GM19455 (cell line): ENCODE measurements around the gene PCDHGB4.
"Not testable (repeated sequence)": the region's sequence is repeated elsewhere in the genome, so short reads cannot be mapped to it uniquely, and the experiment has no call there.

ENCODE experiments used
- ATAC-seq: cut with Tn5 transposase; IDR thresholded peaks from one replicate; pipeline ENCODE4 v1.9.1; 2021; ENCODE audit not compliant: unreplicated experiment

Gene PCDHGB4

DNA sequence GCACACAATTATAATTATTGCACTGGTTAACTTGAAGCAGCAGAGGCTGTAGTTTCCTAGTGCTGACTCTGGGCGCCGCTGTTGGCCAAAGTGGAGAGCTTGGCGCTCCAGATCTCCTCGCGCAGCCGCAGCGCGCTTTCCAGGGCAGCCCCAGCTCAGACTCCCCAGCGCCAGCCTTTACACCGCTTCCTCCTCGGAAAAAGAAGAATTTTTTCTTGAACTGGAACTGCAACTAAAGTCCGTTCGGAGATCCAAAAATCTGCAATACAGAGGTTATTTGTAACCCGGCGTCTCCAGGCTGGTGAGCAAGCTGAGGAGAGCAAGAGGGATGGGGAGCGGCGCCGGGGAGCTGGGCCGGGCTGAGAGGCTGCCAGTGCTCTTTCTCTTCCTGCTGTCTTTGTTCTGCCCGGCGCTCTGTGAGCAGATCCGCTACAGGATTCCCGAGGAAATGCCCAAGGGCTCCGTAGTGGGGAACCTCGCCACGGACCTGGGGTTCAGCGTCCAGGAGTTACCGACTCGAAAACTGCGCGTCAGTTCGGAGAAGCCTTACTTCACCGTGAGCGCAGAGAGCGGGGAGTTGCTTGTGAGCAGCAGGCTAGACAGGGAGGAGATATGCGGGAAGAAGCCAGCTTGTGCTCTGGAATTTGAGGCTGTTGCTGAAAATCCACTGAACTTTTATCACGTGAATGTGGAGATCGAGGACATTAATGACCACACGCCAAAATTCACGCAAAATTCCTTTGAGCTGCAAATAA lies at the start of gene PCDHGB4:
TSS of gene PCDHGB4 (plus strand) at position 142 of the 755 bp plus-strand sequence. CDS start at position 329, 187 bp downstream.
- ATAC-seq: not testable (repeated sequence)

DNA sequence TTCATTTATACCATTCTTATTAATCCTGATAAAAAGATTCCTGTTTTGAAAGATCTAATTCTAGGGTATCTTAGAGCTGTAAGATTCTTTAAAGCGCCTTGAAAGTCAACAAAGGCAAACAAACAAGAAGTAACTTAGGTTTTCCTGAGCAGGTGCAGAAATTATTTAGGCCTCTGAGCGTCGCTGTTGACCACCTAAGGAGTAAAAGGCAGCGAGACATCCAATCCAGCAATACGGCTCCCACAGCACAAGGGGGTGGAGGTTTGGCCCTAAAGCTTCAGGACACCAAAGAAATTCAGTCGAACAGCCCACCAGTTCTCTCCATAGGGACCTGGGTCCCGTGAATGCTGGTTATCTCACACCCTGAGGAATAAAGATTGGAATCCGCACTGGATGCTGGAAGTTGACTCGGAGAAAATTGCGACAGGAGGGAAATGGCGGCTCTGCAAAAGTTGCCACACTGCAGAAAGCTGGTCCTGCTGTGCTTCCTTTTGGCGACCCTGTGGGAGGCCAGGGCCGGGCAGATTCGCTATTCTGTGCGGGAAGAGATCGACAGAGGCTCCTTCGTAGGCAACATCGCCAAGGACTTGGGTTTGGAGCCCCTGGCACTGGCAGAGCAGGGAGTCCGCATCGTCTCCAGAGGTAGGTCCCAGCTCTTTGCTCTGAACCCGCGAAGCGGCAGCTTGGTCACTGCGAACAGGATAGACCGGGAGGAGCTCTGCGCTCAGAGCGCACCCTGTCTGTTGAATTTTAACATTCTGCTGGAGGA lies 48.8 kb upstream of the PCDHGB4 start, which contains the start of gene PCDHGA2:
TSS of gene PCDHGA2 (plus strand) at position 223 of the 769 bp plus-strand sequence.
- no peak for ATAC-seq

DNA sequence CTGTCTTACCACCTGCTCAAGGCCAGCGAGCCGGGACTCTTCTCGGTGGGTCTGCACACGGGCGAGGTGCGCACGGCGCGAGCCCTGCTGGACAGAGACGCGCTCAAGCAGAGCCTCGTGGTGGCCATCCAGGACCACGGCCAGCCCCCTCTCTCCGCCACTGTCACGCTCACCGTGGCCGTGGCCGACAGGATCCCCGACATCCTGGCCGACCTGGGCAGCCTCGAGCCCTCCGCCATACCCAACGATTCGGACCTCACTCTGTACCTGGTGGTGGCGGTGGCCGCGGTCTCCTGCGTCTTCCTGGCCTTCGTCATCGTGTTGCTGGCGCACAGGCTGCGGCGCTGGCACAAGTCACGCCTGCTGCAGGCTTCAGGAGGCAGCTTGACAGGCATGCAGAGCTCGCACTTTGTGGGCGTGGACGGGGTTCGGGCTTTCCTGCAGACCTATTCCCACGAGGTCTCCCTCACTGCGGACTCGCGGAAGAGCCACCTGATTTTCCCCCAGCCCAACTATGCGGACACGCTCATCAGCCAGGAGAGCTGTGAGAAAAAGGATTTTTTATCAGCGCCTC lies 46.6 kb upstream of the PCDHGB4 start:
- not testable (repeated sequence) for ATAC-seq

DNA sequence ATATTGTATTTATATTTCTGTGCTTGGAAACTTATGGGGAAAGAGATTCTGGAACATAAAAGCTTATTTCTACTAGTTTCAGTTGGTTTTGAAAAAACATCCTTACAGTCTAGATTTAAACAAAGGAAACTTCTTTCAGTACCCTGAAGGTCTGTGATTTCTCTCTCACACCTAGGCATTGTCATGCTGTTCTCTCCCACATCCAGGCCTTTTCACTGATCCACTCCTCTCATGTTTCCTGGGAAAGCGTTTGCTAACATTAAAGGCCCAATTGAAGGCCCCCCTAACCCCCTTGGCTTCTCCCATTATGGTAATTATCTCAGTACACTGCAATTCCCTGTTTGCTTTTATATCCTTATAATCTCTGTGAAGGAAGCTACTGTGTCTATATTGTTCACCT lies 44.7 kb upstream of the PCDHGB4 start:
- no peak for ATAC-seq

DNA sequence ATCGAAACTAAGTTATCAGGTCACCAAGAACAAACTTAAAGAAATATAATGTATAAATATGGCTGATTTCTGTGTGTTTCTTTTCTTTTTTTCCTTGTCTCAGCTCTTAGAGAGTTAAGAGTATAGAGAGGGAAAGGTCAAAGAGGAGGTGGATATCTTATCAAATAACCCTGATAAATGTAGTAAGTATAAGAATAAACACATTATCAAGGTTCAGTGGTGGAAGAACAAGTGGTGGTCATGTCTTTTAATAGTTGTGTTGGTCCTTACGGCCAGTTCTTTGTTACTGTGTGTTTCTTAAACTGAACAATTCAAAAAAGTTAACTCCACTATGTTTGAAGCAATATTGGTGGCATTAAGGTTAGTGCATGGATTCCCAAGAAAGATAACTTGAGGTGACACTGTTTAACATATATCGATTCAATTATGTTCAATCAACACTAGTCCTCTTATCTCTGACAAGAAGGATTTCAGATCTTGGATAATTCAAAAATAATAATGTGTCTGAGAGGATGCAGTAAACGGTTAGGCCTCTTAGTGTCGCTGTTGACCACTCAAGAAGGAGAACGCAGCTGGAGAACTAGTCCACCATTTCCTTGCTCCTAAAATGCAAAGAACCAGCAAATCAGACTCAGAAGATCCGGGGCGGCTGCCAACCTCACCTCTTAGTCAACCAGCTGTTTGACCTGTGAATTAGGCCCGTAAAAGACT lies 44.1 kb upstream of the PCDHGB4 start, which contains the start of gene PCDHGA3:
TSS of gene PCDHGA3 (plus strand) at position 588 of the 711 bp plus-strand sequence. CDS start 205 bp downstream, outside the sequence.
- ATAC-seq: no peak

DNA sequence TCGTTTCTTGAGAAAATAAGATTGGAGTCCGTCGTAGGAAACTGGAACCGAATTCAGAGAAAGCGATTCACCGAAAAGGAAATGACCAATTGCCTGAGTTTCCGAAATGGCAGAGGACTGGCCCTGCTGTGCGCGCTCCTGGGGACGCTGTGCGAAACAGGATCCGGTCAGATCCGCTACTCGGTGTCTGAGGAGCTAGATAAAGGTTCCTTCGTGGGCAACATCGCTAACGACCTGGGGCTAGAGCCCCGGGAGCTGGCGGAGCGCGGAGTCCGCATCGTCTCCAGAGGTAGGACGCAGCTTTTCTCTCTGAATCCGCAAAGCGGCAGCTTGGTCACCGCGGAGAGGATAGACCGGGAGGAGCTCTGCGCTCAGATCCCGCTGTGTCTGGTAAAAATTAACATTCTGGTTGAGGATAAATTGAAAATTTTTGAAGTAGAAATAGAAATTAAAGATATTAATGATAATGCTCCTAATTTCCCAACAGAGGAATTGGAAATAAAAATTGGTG lies 43.5 kb upstream of the PCDHGB4 start:
- no peak for ATAC-seq

DNA sequence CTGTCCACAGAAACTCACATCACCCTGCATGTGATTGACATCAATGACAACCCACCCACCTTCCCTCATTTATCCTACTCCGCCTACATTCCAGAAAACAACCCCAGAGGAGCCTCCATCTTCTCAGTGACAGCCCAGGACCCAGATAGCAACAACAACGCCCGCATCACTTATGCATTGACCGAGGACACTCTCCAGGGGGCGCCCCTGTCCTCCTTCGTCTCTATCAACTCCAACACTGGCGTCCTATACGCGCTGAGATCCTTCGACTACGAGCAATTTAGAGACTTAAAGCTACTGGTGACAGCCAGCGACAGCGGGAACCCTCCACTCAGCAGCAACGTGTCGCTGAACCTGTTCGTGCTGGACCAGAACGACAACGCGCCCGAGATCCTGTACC lies 42.2 kb upstream of the PCDHGB4 start:
- no peak for ATAC-seq

DNA sequence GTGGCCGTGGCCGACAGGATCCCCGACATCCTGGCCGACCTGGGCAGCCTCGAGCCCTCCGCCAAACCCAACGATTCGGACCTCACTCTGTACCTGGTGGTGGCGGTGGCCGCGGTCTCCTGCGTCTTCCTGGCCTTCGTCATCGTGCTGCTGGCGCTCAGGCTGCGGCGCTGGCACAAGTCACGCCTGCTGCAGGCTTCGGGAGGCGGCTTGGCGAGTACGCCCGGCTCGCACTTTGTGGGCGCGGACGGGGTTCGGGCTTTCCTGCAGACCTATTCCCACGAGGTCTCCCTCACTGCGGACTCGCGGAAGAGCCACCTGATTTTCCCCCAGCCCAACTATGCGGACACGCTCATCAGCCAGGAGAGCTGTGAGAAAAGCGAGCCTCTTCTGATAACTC lies 41.5 kb upstream of the PCDHGB4 start:
- not testable (repeated sequence) for ATAC-seq

DNA sequence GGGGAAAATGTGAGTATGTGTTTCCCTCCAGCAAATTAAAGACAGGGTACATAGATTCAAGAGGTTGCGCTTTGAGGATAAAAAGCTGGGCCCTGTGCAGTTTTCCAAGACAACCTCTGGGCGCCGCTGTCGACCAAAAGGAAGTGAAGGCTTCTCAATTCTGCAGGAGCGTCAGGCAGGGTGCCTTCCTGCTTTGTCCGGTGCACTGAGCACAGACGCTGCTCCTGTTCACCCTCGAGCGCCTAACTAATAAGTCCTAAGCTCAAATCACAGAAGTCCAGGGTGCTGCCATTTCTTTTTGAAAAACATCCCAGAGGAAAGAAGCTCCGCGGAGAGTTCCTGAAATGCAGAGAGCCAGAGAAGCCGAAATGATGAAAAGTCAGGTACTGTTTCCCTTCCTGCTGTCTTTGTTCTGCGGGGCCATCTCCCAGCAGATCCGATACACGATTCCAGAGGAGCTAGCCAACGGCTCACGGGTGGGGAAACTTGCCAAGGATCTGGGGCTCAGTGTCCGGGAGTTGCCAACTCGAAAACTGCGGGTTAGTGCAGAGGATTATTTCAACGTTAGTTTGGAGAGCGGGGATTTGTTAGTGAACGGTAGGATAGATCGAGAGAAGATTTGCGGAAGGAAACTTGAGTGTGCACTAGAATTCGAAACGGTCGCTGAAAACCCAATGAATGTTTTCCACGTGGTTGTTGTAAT lies 37.4 kb upstream of the PCDHGB4 start, which contains the start of gene PCDHGB1:
TSS of gene PCDHGB1 (plus strand) at position 183 of the 703 bp plus-strand sequence. CDS start at position 345, 162 bp downstream.
- ATAC-seq: no peak

DNA sequence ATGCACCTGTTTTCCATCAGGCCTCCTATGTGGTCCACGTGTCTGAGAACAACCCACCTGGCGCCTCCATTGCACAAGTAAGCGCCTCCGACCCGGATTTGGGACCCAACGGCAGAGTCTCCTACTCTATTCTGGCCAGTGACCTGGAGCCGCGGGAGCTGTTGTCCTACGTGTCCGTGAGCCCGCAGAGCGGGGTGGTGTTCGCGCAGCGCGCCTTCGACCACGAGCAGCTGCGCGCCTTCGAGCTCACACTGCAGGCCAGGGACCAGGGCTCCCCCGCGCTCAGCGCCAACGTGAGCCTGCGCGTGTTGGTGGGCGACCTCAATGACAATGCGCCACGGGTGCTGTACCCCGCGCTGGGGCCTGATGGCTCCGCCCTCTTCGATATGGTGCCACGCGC lies 35.9 kb upstream of the PCDHGB4 start:
- ATAC-seq: no peak

DNA sequence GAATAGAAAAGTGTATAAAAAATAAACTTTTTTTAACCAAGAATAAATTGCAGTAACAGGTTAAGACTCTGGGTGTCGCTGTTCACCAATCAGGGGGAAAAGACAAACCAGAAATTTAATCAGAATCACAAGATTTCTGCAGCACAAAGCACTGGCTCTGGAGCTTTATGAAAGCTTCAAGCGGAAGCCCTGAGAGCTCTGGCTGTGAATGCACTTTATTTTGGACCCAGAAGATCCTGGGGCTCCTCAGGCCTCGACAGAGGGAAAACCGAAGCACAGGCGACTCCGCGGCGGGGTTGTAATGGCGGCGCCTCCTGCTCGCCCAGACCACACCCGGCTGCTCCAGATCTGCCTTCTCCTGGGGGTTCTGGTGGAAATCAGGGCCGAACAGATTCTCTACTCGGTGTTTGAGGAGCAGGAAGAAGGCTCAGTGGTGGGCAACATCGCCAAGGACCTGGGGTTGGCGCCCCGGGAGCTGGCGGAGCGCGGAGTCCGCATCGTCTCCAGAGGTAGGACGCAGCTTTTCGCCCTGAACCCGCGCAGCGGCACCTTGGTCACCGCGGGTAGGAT lies 32.5 kb upstream of the PCDHGB4 start, which contains the start of gene PCDHGA4:
TSS of gene PCDHGA4 (plus strand) at position 122 of the 570 bp plus-strand sequence. CDS start at position 209, 87 bp downstream.
- no peak for ATAC-seq

DNA sequence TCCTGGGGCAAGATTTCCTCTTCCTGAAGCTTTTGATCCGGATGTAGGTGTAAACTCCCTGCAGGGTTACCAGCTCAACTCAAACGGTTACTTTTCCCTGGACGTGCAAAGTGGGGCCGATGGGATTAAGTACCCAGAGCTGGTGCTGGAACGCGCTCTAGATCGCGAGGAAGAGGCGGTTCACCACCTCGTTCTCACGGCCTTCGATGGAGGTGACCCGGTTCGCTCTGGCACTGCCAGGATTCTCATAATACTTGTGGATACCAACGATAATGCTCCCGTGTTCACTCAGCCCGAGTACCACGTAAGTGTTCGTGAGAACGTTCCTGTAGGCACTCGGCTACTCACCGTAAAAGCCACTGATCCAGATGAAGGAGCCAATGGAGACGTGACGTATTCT lies 31.9 kb upstream of the PCDHGB4 start:
- no peak for ATAC-seq

DNA sequence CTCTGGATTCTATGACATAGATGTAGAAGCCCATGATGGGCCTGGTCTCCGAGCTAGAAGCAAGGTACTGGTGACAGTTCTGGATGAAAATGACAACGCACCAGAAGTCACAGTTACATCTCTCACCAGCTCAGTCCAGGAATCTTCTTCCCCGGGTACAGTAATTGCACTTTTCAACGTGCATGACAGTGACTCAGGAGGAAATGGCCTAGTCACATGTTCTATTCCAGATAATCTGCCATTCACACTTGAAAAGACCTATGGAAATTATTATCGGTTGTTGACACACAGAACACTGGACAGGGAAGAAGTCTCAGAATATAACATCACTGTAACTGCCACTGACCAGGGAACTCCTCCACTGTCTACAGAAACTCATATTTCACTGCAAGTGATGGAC lies 31.4 kb upstream of the PCDHGB4 start:
- no peak for ATAC-seq

DNA sequence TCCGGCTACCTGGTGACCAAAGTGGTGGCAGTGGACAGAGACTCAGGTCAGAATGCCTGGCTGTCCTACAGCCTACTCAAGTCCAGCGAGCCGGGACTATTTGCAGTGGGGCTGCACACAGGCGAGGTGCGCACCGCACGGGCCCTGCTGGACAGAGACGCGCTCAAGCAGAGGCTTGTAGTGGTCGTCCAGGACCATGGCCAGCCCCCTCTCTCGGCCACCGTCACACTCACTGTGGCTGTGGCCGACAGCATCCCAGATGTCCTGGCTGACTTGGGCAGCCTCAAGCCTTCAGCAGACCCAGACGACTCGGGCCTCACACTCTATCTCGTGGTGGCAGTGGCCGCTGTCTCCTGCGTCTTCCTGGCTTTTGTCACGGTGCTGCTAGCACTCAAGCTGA lies 30.5 kb upstream of the PCDHGB4 start:
- no peak for ATAC-seq

DNA sequence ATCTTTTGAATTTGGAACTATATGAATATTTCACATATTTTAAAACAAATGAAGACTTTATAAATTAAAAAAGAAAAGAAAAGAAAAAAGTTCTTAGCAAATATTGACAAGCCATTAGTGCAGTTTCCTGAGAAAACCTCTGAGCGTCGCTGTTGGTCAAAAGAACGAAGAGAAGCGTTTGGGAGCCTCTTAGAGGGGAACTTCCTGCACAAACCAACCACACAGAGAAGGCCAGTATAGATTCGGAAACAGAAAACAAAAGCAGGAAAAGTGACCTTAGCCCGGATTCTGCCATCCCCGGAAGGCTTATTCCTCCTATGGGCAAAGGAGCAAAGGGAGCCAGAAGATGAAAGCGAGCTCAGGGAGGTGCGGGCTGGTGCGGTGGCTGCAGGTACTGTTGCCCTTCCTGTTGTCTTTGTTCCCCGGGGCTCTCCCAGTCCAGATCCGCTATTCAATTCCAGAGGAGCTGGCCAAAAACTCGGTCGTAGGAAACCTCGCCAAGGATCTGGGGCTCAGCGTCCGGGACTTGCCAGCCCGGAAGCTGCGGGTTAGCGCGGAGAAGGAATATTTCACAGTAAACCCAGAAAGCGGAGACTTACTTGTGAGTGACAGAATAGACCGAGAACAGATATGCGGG lies 27.6 kb upstream of the PCDHGB4 start, which contains the start of gene PCDHGB2:
TSS of gene PCDHGB2 (plus strand) at position 205 of the 637 bp plus-strand sequence. CDS start at position 347, 142 bp downstream.
- no peak for ATAC-seq

DNA sequence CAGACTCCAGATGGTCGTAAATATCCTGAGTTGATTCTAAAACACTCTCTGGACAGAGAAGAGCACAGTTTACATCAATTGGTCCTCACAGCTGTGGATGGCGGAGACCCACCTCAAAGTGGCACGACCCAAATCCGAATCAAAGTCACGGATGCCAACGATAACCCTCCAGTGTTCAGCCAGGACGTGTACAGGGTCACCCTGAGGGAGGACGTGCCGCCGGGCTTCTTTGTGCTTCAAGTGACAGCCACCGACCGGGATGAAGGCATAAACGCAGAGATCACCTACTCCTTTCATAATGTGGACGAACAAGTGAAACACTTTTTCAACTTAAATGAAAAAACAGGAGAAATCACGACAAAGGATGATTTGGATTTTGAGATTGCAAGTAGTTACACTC lies 26.8 kb upstream of the PCDHGB4 start:
- no peak for ATAC-seq

DNA sequence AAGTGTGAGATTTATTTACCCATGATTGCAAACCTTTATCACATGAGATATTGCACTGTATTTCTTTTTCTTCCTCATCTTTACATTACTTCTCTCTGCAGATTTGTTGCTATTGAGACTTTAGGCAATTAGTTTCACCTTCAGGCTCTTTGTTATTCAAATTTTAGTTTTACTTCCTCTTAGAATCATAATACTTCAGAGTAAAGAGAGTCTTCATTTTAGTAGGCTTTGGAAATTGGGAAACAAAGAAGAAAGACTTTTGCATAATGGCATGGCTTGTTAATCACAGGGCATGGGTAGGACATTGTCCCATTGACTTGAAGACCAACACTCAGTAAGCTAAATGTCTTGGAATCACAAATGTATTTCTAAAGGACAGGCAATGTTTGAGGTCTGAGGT lies 24.8 kb upstream of the PCDHGB4 start:
- ATAC-seq: no peak

DNA sequence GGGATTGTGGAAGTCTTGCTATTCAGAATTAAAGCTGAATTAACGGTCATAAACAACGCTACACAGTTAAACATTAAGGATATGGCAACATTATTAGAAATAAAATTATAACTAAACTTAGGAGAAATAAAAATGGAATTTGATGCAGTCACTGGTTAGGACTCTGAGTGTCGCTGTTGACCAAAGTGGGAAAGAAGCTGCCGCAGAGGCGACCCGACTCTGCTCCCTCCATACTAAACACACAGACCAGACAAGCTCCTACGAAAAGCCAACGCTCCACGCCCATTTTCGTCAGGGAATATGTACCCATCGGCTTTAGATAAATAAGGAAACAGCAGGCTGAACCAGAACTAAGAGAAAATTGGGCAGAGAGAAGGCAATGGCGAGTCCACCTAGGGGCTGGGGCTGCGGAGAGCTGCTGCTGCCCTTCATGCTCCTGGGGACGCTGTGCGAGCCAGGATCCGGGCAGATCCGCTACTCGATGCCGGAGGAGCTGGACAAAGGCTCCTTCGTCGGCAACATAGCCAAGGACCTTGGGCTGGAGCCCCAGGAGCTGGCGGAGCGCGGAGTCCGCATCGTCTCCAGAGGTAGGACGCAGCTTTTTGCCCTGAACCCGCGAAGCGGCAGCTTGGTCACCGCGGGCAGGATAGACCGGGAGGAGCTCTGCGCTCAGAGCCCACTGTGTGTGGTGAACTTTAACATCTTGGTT lies 23.4 kb upstream of the PCDHGB4 start, which contains the start of gene PCDHGA5:
TSS of gene PCDHGA5 (plus strand) at position 211 of the 709 bp plus-strand sequence. CDS start at position 380, 169 bp downstream.
- ATAC-seq: no peak
